Peyer's patch (tissue), 4 donors: ENCODE results near the gene TM4SF5.

ENCODE experiments used
- CTCF ChIP-seq, 6 experiments: fragments of 450-650 bp in 4 of 6; fragments of 200-600 bp in 2 of 6; sonication (generic) in 1 of 6; IDR thresholded peaks; one replicate each; pipeline ENCODE4 v1.5.1; 2017 to 2019; ENCODE audit warnings: antibody characterized with exemption in 6 of 6, mild to moderate bottlenecking in 3 of 6, moderate library complexity in 1 of 6
- POLR2A ChIP-seq, 2 donors: fragments of 450-650 bp; IDR thresholded peaks; one replicate each; pipeline ENCODE4 v1.5.1; 2017; ENCODE audit warnings: antibody characterized with exemption in 2 of 2, mild to moderate bottlenecking in 2 of 2, moderate library complexity in 2 of 2

GRCh38 chr17:4823373-4824089 lies 51.8 kb downstream of the TM4SF5 start:
- TF ChIP-seq CTCF (IDR thresholded peaks at IDR 0.05) (no peak), POLR2A (IDR thresholded peaks at IDR 0.05) (no peak)
